HuH-7 (cell line): ENCODE data around the gene SPX.

Experiments used
- DNase-seq: peaks from one replicate; pipeline ENCODE4 v3.0.0; 2011; ENCODE audit warnings: low spot score

The SPX gene

GRCh38 chr12:21526053-21526452 is at the start of gene SPX:
SPX (plus strand) TSS chr12:21526296; CDS start chr12:21526473, 177 bp downstream.
- peak; percentile 44 for DNase-seq

GRCh38 chr12:21476949-21477348 is 49.1 kb upstream of the SPX start:
- DNase-seq, result no peak

GRCh38 chr12:21478756-21479455 is 47.2 kb upstream of the SPX start:
- no peak for DNase-seq

- DNase-seq, result no peak
Measured at GRCh38 chr12:21483531-21483930, 42.6 kb upstream of the SPX start.

GRCh38 chr12:21485998-21486397 is 40.1 kb upstream of the SPX start:
- DNase-seq, result no peak

- no peak for DNase-seq
Measured at GRCh38 chr12:21499765-21500164, 26.3 kb upstream of the SPX start.

GRCh38 chr12:21500786-21501257 is 25.3 kb upstream of the SPX start:
- DNase-seq, result peak; percentile 3

- peak; percentile 92 for DNase-seq
Measured at GRCh38 chr12:21501258-21502163, 24.6 kb upstream of the SPX start, which contains the start of the genes GOLT1B and RECQL. GOLT1B (plus strand) TSS chr12:21501789; CDS start chr12:21501924, 135 bp downstream. RECQL (minus strand) TSS chr12:21501635; CDS start chr12:21499570, 2,065 bp downstream.

GRCh38 chr12:21502164-21502496 is 24.0 kb upstream of the SPX start:
- DNase-seq, result no peak

- DNase-seq, result no peak
Measured at GRCh38 chr12:21502872-21503271, 23.2 kb upstream of the SPX start.

GRCh38 chr12:21505888-21506287 is 20.2 kb upstream of the SPX start:
- DNase-seq, result no peak

GRCh38 chr12:21507849-21508248 is 18.2 kb upstream of the SPX start:
- DNase-seq, result no peak

GRCh38 chr12:21509768-21510167 is 16.3 kb upstream of the SPX start:
- no peak for DNase-seq

- no peak for DNase-seq
Measured at GRCh38 chr12:21516281-21516680, 9.8 kb upstream of the SPX start.

GRCh38 chr12:21518451-21518850 is 7.6 kb upstream of the SPX start:
- DNase-seq, result no peak

GRCh38 chr12:21521541-21521940 is 4.6 kb upstream of the SPX start:
- no peak for DNase-seq

GRCh38 chr12:21523148-21523547 is 2.9 kb upstream of the SPX start:
- DNase-seq, result no peak

GRCh38 chr12:21526721-21527345 is 737 bp downstream of the SPX start:
- DNase-seq, result no peak

- DNase-seq, result peak; percentile 75
Measured at GRCh38 chr12:21527451-21528180, 1.5 kb downstream of the SPX start.

- no peak for DNase-seq
Measured at GRCh38 chr12:21528953-21529352, 2.9 kb downstream of the SPX start.

GRCh38 chr12:21529456-21529855 is 3.4 kb downstream of the SPX start:
- DNase-seq, result no peak
